ENCODE measurements around the gene STAC.
A peak's percentile ranks its signal among the peaks of the same experiment; 100 is the strongest.
"Not testable (repeated sequence)": the region's sequence is repeated elsewhere in the genome, so short reads cannot be mapped to it uniquely, and the experiment has no call there.

Gene STAC

GRCh38 chr3:36482256-36482655, 102.0 kb downstream of the STAC start:
- DNase-seq = no peak

GRCh38 chr3:36482880-36483279, 102.6 kb downstream of the STAC start:
- DNase-seq = peak; percentile 59 to 88

DNA sequence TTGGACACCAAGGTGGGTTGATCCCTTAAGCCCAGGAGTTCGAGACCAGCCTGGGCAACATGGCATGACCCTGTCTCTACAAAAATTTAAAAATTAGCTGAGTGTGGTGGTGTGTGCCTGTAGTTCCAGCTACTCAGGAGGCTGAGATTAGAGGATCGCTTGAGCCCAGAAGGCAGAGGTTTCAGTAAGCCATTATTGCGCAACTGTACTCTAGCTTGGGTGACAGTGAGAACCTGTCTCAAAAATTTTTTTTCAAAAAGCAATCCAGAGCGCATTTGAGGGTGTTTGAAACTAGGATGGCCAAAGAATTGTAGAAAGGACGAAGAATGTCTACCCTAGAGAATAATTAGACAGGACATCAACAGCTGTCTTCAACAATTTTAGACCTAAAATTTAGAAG, 103.4 kb downstream of the STAC start:
- no peak for DNase-seq

- no peak for DNase-seq
Observed at GRCh38 chr3:36484386-36484785, 104.1 kb downstream of the STAC start.

- DNase-seq = no peak
Observed at GRCh38 chr3:36486009-36486795, 105.9 kb downstream of the STAC start.

GRCh38 chr3:36487616-36488015, 107.3 kb downstream of the STAC start:
- no peak for DNase-seq

GRCh38 chr3:36488077-36488789, 107.9 kb downstream of the STAC start:
- DNase-seq = no peak

- no peak for DNase-seq
Observed at GRCh38 chr3:36489101-36489500, 108.8 kb downstream of the STAC start.

- no peak for DNase-seq
Observed at GRCh38 chr3:36489679-36490425, 109.5 kb downstream of the STAC start.

- DNase-seq = no peak
Observed at GRCh38 chr3:36493051-36493450, 112.7 kb downstream of the STAC start.

GRCh38 chr3:36494461-36495109, 114.3 kb downstream of the STAC start:
- no peak for DNase-seq

DNA sequence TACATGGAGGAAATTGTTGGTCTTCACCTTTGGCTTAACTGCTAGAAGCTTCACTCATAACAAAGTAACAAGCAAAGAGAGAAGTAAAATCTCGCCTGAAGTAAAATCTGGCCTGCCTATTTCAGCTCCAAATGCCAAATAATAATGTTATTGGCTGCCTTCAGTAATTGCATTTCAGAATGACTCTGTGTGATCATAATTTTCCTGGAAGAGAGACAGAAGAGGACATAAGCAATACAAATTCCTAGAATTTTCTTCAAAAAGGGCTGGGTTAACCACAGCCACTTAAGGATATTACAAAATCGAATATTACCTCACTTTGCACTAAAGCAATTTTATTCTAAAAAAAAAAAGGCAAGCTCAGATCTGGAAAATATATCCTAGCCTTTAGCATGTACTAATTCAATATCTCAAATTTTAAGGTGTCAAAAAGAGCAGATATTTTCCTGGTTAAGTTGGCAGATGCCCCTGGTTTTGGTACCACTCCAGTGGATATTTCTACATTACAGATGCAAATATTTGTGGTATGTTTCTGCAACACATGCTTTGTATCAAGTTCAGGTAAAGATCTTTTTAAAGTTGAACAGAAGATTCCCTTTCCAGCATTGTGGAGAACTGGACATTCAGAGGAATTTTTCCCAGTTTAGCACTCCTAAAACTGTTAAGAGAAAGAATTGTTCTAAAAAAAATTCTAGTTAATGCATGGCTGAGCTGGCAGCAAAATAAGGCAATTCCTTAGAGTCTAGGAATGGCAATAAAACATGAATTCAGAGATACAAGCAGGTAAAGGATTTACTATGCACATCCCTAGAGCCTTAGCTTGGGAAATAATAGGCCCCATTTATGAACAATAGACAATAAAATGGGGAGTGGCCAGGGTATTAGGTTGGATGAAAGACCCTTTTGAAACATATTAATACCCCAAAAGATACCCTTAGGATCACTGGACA, 116.7 kb downstream of the STAC start:
- DNase-seq = no peak

- DNase-seq = not testable (repeated sequence)
Observed at GRCh38 chr3:36500053-36500452, 119.7 kb downstream of the STAC start.

DNA sequence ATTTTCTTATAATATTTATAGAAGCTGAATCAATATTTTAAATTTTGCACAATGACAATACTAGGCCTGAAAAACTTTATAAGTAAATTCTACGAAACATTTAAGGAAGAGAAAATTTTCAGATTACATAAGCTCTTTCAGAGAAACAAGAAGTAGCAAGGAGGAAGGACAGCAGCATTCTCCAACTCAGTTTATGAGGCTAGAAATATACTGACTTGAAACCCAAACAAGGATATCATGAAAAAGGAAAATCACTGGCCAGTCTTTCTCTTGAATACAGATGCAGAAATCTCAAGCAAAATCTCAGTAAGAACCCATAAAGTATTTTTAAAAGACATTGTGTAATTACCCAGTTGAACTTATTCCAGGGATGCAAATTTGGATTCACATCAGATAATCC, 121.3 kb downstream of the STAC start:
- DNase-seq = no peak

GRCh38 chr3:36505393-36505792, 125.1 kb downstream of the STAC start:
- DNase-seq = no peak

DNA sequence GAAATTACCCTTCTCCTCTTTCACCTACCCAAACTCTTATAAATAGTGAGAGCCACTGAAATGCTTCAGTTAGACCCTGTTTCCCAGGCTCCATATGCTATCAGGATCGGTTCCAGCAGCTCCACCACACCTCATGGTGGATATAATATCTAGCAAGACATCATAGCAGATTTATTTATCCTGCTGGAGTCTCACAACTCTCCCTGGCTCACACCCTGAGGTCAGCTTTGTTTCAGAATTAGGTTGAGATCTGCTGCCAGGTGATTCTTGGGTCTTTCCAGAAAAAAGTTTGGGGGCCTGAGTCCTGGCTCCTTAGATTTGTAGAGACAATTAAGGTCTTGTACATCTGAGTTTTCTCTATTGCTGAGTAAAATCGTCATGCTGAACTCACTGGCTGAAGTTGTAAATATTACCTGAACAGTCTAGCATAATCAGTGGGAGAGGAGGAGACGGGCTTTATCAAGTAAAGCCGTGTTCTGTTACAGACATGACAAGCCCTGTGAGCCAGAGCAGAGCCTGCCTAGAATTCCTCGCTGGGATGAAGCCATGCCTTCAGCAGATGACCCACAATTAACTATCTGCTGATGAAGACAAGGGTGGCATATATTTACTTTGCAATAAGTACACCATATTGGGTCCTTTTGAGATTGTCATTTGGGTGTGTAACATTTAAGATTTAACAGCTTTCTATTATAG, 131.6 kb downstream of the STAC start:
- DNase-seq = no peak

DNA sequence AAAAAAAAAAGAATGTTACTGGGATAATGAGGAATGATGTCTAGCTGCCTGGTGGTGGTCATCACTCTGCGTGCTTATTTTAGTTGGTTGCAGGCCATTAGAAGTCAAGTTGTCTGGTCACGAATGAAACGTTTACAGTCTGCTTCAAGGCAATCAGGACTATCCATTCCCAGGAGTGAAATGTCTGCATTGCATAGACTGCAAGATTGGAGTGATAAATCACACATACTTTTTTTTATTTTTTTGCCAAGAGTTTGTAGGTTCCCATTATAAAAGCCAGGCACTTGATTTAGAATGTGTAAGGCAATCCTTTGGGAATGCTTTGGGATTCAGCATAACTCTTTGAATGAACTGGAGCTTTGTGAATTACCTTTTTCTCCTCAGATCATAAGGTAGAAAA, 132.3 kb downstream of the STAC start:
- DNase-seq = no peak

DNA sequence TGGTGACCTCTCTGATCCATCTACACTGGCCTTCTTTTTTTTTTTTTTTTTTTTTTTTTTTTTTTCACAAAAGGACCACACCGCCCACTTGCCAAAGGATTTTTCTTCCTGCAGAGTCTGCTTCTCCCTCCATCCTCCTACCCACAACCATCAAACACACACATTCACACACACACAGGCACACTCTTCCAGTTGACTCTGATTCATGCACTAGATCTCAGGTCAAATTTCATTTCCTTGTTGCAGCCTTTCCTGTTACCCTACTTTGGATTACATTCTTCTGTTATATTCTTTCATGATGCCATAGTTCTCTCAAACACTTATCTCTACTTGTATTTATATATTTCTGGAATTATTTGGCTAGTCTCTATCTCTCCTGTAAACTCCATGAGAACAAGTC, 133.9 kb downstream of the STAC start:
- DNase-seq = no peak

GRCh38 chr3:36519682-36520081, 139.4 kb downstream of the STAC start:
- DNase-seq = no peak

- DNase-seq = no peak
Observed at GRCh38 chr3:36520241-36521006, 140.1 kb downstream of the STAC start.

DNA sequence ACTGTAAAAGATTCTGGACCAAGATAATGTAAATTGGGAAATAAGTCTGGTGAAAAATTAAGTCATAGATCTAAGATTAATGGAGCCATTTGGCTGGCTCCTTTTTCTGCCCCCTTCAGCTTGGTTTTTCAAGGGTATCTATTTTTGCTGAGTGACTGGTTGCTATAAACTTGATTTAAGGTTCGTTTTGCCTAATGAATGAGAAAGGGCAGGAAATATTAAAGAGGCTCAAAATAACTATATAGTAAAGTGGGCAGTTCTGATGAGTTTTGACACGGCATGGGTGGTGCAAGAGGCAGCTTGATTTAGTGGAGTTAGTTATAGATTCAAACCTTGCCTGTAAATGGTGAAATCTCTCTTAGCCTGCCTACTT, 140.7 kb downstream of the STAC start:
- no peak for DNase-seq

Data from cerebellar nuclear complex (tissue), 1 donor.